Tibial nerve (tissue), 4 donors: ENCODE data around the gene NR2E1. TPM values are rescaled to one million over a fixed set of nuclear protein-coding genes. Genes with fewer than 3 reads are reported as not detected.

ENCODE experiments used
- DNase-seq, 2 donors: peaks; one replicate each; pipeline ENCODE4 v3.0.0-alpha.2; 2019; ENCODE audit warnings: low spot score in 2 of 2
- H3K27ac ChIP-seq, 4 donors: fragments of 200-600 bp; sonication (generic) in 3 of 4; one replicate each; pipeline ENCODE4 v1.5.1; 2017 to 2019; ENCODE audit warnings: mild to moderate bottlenecking in 1 of 4
- H3K27me3 ChIP-seq, 2 donors: fragments of 200-600 bp; sonication (generic) in 1 of 2; one replicate each; pipeline versions ENCODE4 v1.5.1 to v1.6.0; 2017 to 2019
- H3K36me3 ChIP-seq, 3 donors: fragments of 200-600 bp; sonication (generic); one replicate each; pipeline ENCODE4 v1.5.1; 2018 to 2019
- H3K4me1 ChIP-seq, 4 donors: fragments of 200-600 bp; sonication (generic) in 3 of 4; one replicate each; pipeline ENCODE4 v1.5.1; 2017 to 2019
- H3K4me3 ChIP-seq, 4 donors: fragments of 200-600 bp; sonication (generic) in 3 of 4; one replicate each; pipeline ENCODE4 v1.5.1; 2017 to 2019; ENCODE audit warnings: mild to moderate bottlenecking in 1 of 4, moderate library complexity in 1 of 4
- H3K9me3 ChIP-seq, 4 donors: fragments of 200-600 bp; sonication (generic) in 3 of 4; one replicate each; pipeline ENCODE4 v1.5.1; 2017 to 2019
- CTCF ChIP-seq, 5 experiments: fragments of 200-600 bp in 3 of 5; fragments of 450-650 bp in 2 of 5; sonication (generic) in 3 of 5; IDR thresholded peaks; one replicate each; pipeline ENCODE4 v1.5.1; 2016 to 2019; ENCODE audit warnings: antibody characterized with exemption in 5 of 5, mild to moderate bottlenecking in 3 of 5, moderate library complexity in 2 of 5
- EP300 ChIP-seq, 2 donors: sonication (generic); formaldehyde crosslinking; IDR thresholded peaks; one replicate each; pipeline ENCODE4 v1.6.1; 2017; ENCODE audit warnings: antibody characterized with exemption in 2 of 2, mild to moderate bottlenecking in 1 of 2
- POLR2A ChIP-seq, 2 donors: fragments of 450-650 bp; IDR thresholded peaks; one replicate each; pipeline ENCODE4 v1.6.1; 2017; ENCODE audit warnings: antibody characterized with exemption in 2 of 2, mild to moderate bottlenecking in 2 of 2, moderate library complexity in 2 of 2
- WGBS, 2 donors: methylation state at CpG; one replicate each; pipeline ENCODE4 v1.1.5; 2018; 5-methylcytosine and 5-hydroxymethylcytosine counted together
- total RNA-seq, 4 donors: library from RNA; depleted of rRNA; stranded (reverse); fragments of >200 nt; gene quantifications; one replicate each; pipeline ENCODE4 v1.1.0, GENCODE V29; 2016

The NR2E1 gene
- total RNA-seq, 4 donors from 2014 or later, result not detected

- DNase-seq, result no peak
- TF ChIP-seq EP300 (IDR thresholded peaks at IDR 0.05) (no peak), CTCF (IDR thresholded peaks at IDR 0.05) (no peak), POLR2A (IDR thresholded peaks at IDR 0.05) (no peak)
- peaks cover 6 to 100% of the 10 kb centered on the region in 2 donors for H3K27me3 ChIP-seq
- no peaks in the 10 kb centered on the region for H3K36me3 ChIP-seq
- H3K27ac ChIP-seq, result no peak overlapping the region
- H3K4me3 ChIP-seq, result no peak overlapping the region
- 40 to 56% methylated on average over 2 to 3 of the region's 3 CpGs for WGBS, 2 donors
- H3K9me3 ChIP-seq, result no peaks in the 10 kb centered on the region
- peaks cover 0 to 56% (median 29%) of the 10 kb centered on the region in 4 donors for H3K4me1 ChIP-seq
These were observed 6.2 kb downstream of the NR2E1 start for GRCh38 chr6:108171918-108172516.

GRCh38 chr6:108174371-108175175 is 8.8 kb downstream of the NR2E1 start:
- Histone ChIP-seq H3K36me3 (no peaks in the 10 kb centered on the region), H3K27ac (no peak overlapping the region), H3K9me3 (no peaks in the 10 kb centered on the region), H3K27me3 (peaks cover 2 to 98% of the 10 kb centered on the region in 2 donors), H3K4me1 (peaks cover 0 to 30% (median 13%) of the 10 kb centered on the region in 4 donors), H3K4me3 (no peak overlapping the region)
- 8 to 9% methylated on average over 22 to 43 of the region's 43 CpGs for WGBS, 2 donors
- TF ChIP-seq EP300 (IDR thresholded peaks at IDR 0.05) (no peak), POLR2A (IDR thresholded peaks at IDR 0.05) (no peak), CTCF (IDR thresholded peaks at IDR 0.05) (no peak)
- DNase-seq, result no peak

- no peak for DNase-seq
- no peak overlapping the region for H3K4me3 ChIP-seq
- 10 to 15% methylated on average over 21 to 22 of the region's 22 CpGs for WGBS, 2 donors
- H3K27me3 ChIP-seq, result peaks cover 0 to 98% of the 10 kb centered on the region in 2 donors
- no peak overlapping the region for H3K27ac ChIP-seq
- TF ChIP-seq CTCF (IDR thresholded peaks at IDR 0.05) (no peak), POLR2A (IDR thresholded peaks at IDR 0.05) (no peak), EP300 (IDR thresholded peaks at IDR 0.05) (no peak)
- H3K9me3 ChIP-seq, result no peaks in the 10 kb centered on the region
- H3K4me1 ChIP-seq, result peaks cover 0 to 26% (median 13%) of the 10 kb centered on the region in 4 donors
- H3K36me3 ChIP-seq, result no peaks in the 10 kb centered on the region
These were observed 9.4 kb downstream of the NR2E1 start for GRCh38 chr6:108175176-108175591.

- TF ChIP-seq EP300 (IDR thresholded peaks at IDR 0.05) (no peak), POLR2A (IDR thresholded peaks at IDR 0.05) (no peak), CTCF (IDR thresholded peaks at IDR 0.05) (no peak)
- Histone ChIP-seq H3K4me3 (no peak overlapping the region), H3K9me3 (no peaks in the 10 kb centered on the region), H3K27ac (no peak overlapping the region), H3K4me1 (peaks cover 0 to 26% (median 13%) of the 10 kb centered on the region in 4 donors), H3K27me3 (peaks cover 0 to 98% of the 10 kb centered on the region in 2 donors), H3K36me3 (no peaks in the 10 kb centered on the region)
- 2 to 3% methylated on average over 23 to 38 of the region's 38 CpGs for WGBS, 2 donors
- no peak for DNase-seq
These were observed 9.9 kb downstream of the NR2E1 start for GRCh38 chr6:108175592-108176279.
